ENCODE data around the gene HTR1B. TPM values are rescaled to one million over a fixed set of nuclear protein-coding genes. Genes with fewer than 3 reads are reported as not detected.

HTR1B gene, protein sequence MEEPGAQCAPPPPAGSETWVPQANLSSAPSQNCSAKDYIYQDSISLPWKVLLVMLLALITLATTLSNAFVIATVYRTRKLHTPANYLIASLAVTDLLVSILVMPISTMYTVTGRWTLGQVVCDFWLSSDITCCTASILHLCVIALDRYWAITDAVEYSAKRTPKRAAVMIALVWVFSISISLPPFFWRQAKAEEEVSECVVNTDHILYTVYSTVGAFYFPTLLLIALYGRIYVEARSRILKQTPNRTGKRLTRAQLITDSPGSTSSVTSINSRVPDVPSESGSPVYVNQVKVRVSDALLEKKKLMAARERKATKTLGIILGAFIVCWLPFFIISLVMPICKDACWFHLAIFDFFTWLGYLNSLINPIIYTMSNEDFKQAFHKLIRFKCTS
- not detected in 2 replicates for total RNA-seq (2014; rRNA removed; shearing (Covaris generic))

GRCh38 chr6:77463308-77463860 is at the start of gene HTR1B:
TSS of gene HTR1B (minus strand) at chr6:77463491. CDS start at chr6:77463403, 88 bp downstream.
- DNase-seq (ENCODE audit: low read depth) = no peak

- no peak for DNase-seq (ENCODE audit: low read depth)
These were observed 49.3 kb upstream of the HTR1B start for GRCh38 chr6:77512554-77512953.

DNA sequence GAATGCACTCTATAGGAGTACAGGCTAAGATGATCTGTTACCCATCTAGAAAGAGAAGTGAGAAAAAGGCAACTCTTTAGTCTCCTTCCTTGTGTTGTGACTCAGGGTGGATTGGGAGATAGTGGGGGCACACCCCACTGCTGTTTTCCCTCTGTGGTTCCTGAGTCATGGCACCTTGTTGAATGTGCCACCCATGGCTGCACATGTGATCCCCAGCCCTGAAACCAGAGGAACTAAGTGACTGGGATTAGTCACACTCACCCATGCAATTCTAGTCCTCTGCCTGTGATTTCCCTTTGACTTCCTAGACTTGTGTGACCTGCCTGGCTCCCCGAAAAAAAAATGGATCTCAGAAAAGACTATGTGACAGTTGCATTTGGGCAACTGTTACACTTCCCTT is 48.6 kb upstream of the HTR1B start:
- DNase-seq (ENCODE audit: low read depth) = no peak

- peak; percentile 41 for DNase-seq (ENCODE audit: low read depth)
These were observed 39.7 kb upstream of the HTR1B start for GRCh38 chr6:77502981-77503380.

GRCh38 chr6:77492530-77492929 is 29.2 kb upstream of the HTR1B start:
- DNase-seq (ENCODE audit: low read depth) = no peak

DNA sequence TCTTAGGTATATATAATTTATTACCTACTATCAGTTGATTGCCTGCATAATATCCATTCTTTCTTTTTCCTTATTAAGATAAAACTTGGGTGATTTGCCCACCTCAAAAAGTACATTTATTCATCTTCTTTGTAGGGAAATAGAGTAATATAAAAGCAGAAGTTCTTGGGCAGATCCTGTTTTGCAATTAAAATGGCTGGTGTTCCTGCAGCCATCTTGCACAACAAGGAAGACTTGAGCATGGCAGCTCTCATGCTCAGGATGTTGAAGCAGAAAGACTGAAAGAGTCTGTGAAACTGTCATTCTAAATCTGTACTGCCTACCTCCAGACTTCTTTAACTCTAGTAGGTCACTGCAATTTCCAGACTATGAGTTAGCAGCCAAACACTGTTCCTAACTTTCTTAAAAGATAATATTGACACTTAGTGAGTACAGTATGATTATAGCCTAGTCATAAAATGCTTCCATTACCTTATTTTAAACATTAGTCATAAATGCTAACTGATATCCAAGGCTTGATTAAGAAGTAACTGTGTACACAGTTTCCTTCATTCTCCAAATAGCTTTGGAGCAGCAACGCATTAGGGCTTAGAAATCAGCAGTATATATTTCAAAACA is 24.6 kb upstream of the HTR1B start:
- no peak for DNase-seq (ENCODE audit: low read depth)

DNA sequence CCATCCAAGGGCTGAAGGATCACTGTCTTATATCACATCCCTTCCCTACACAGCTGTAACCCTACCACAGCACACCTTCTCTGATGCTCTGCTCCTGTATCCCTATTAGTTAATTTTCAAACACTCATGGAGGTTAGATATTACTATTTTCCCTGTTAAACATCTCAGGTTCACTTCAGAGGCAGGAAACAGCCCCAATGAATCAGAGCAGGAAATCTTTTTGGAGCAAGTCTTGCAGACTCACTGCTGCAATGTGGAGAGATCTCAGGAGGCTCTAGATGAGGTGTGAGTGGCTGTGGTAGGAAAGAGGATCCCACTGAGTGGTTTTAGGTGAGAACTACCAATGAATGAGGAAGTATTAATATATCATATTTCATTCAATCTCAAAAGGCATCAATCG is 19.7 kb upstream of the HTR1B start:
- no peak for DNase-seq (ENCODE audit: low read depth)

DNA sequence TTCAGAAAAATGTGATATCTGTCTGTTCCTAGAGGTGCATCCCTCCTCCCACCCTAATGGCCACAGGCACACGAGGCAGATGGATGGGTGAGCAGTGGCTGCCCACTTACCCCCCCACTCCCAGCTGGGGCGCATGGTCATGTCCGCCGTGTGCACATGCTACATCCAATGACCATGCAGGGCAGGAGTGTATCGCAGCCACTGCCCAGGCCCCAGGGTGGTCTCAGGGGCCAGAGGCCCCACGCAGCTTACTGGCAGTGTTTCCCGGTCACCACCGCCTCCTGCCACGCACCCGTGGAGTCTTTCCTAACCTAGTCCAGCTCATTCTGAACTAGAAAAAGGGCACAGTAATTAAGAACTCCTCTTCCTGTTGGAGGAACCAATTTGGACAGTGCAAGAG is 11.7 kb upstream of the HTR1B start:
- no peak for DNase-seq (ENCODE audit: low read depth)

DNA sequence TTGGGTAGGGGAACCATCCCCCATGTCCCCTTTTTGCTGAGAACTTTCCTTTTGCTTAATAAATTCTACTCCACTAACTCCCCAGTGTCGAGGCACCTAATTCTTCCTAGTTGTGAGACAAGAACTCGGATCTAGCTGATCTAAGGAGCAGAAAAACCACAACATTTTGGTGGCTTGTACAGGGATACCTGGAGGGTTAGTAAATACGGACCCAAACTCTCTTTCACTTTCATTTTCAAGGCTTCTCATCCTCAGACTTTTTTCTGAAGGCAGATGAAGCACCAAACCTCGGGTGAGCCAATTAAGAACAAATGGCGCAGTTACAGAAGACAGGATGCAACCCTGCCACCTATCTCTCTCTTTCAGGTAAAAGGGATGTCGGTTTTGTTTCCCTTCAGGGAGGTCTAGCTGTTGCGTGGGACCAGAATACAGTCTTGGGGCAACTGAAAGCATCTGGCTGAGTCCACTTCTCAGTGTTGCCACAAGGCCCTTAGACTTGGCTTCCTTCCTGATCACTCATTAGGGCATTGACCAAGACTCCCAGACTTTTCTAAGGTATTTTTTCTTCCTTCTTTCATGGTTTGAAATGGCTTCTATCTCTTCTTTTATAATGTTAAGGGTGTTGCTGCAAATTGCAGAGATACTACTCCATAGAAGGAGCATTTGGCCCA is 11.1 kb upstream of the HTR1B start:
- peak; percentile 69 for DNase-seq (ENCODE audit: low read depth)

- peak; percentile 69 for DNase-seq (ENCODE audit: low read depth)
These were observed 7.7 kb upstream of the HTR1B start for GRCh38 chr6:77470983-77471382.

GRCh38 chr6:77468939-77469338 is 5.6 kb upstream of the HTR1B start:
- DNase-seq (ENCODE audit: low read depth) = no peak

DNA sequence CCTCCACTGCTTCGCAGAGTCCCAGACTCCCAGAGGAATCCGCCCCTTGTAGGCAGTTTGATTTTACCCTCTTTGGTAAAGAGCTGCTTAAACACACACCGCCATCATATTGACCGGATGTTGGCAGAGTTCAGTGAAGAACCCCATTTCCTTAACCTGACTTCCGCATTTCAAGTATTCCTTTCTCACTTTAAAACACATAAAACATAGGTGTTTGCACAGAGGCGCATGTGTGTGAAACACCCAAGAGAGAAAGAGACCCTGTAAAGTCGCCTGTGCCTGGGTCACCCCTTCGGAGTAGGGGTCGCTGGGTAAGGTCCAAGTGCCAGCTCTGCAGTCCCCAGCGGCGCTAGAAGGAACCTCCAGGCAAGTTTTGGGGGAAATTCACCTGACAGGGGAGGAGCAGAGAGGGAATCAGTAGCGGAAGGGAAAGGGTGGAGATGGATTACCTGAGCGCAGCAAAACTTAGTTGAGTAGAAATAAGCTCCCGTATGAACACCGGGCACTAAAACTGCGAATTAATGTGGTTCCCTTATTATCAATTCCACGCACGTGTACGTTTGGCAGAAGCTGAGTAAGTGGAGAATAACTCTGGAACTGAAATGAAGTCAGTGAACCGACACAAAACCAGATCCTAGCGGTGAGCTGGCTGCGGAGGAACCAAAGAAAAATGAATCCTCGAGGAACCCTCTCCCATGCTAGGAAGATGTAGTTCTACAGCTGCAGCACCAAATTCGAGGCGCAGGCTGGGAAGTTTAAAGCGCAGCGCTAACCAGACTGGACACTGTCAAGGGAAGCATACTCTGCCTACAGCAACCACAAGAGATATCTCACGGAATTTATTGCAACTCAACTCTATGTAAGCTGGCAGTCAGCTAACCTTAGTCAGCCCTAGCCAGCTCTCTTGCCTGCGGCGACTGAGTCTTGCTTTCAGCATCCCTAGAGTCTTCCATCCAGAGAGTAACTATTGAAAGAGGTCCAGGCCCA is 3.5 kb upstream of the HTR1B start:
- DNase-seq (ENCODE audit: low read depth) = peak; percentile 93

GRCh38 chr6:77466055-77466450 is 2.8 kb upstream of the HTR1B start:
- DNase-seq (ENCODE audit: low read depth) = peak; percentile 78

DNA sequence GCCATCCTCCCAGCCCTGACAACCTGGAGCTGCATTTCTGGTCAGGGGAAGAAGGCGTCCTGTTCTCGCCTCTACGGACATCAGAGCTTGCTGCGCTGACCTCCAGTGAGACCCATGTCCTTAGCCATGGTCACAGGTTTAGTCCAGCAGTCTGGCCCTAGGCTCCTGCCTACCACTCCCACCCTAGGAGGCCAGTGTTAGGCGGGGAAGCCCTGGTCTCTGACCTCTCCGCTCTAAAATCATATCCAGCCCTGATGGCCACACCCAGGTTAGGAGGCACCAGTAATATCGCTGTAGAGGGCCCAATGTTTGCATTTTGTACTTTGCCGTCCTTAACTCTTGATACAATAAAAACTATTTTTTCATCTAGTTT is 1.2 kb upstream of the HTR1B start:
- no peak for DNase-seq (ENCODE audit: low read depth)

DNA sequence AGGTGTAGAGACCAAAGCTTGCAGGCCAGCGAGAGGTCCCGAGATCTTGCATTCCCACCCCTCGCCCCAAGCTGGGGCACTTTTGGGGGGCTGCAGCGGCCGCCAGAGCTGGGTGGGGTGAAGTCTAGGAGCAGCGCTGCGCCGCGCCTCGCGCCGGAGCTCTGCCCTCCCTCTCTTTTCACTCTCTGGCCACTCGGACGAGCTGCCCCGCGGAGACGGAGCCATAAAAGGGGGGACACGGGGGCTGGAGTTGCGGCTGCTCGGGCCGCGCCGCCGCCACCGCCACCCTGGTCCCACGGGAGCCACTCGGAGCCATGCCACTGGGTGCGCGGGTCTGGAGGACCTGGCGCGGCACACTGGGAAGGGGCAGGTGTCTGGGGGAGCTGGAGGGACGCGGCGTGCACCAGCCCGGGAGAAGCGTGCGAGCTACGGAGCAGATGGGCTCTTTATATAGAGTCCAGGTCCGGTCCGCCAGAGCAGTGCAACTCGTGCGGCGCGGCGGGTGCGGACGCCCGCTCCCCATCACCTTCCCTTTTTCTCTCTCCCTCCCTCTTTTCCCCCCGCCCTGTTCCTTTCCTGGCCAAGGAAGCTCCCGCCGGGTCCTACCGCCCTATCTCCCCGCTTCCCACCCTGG is 687 bp upstream of the HTR1B start:
- no peak for DNase-seq (ENCODE audit: low read depth)

DNA sequence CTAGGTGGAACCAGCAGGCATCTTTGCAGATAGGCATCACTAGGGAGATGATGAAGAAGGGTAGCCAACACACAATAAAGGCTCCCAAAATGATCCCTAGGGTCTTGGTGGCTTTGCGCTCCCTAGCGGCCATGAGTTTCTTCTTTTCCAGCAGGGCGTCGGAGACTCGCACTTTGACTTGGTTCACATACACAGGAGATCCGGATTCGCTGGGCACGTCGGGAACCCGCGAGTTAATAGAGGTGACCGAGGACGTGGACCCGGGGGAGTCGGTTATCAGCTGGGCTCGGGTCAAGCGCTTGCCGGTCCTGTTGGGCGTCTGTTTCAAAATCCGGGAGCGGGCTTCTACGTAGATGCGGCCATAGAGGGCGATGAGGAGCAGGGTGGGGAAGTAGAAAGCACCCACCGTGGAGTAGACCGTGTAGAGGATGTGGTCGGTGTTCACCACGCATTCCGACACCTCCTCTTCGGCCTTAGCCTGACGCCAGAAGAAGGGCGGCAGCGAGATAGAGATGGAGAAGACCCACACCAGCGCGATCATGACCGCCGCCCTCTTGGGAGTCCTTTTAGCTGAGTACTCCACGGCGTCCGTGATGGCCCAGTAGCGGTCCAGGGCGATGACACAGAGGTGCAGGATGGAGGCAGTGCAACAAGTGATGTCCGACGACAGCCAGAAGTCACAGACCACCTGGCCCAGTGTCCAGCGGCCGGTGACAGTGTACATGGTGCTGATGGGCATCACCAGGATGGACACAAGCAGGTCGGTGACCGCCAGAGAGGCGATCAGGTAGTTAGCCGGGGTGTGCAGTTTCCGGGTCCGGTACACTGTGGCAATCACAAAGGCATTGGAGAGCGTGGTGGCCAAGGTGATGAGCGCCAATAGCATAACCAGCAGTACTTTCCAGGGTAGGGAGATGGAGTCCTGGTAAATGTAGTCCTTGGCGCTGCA is 658 bp downstream of the HTR1B start:
- DNase-seq (ENCODE audit: low read depth) = no peak

GRCh38 chr6:77461796-77462195 is 1.5 kb downstream of the HTR1B start:
- DNase-seq (ENCODE audit: low read depth) = no peak

DNA sequence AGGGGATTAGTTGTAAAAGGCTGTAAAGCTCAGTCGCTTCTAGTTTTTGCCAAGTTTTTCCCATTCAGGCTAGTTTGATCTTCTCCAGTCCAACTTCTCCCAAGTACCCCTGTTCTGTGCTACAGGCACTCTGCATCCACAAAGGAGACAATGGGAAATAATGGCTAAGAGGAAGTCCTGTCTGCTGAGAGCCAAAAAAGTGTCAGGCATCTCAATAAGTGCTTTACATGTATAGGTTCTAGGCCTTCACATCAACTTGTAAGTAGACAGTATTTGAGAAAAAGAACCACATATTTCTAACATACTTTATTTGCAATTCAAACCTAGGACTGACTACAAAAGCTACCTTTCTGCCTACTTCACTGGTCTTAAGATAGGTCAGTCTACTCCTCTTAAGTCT is 4.9 kb downstream of the HTR1B start:
- DNase-seq (ENCODE audit: low read depth) = no peak

GRCh38 chr6:77457720-77458349 is 5.5 kb downstream of the HTR1B start:
- DNase-seq (ENCODE audit: low read depth) = peak; percentile 89

Measured in M059J (cell line).